ENCODE data around the gene REG1A.

- no peak for TF ChIP-seq POLR2A (IDR thresholded peaks at IDR 0.05)
- TF ChIP-seq POLR2AphosphoS5 (IDR thresholded peaks at IDR 0.05), result no peak
- no peak for TF ChIP-seq CTCF (IDR thresholded peaks at IDR 0.05)
- no peak for TF ChIP-seq EP300 (IDR thresholded peaks at IDR 0.05)
These were observed 35.7 kb downstream of the REG1A start for GRCh38 chr2:79155826-79156476.
